GM21515 (cell line): Measurements from ENCODE around the gene DAPK3.
"Not testable (repeated sequence)": the region's sequence is repeated elsewhere in the genome, so short reads cannot be mapped to it uniquely, and the experiment has no call there.

Experiments
- ATAC-seq: cut with Tn5 transposase; IDR thresholded peaks from one replicate; pipeline ENCODE4 v1.9.1; 2021; ENCODE audit not compliant: unreplicated experiment

The DAPK3 gene

DNA sequence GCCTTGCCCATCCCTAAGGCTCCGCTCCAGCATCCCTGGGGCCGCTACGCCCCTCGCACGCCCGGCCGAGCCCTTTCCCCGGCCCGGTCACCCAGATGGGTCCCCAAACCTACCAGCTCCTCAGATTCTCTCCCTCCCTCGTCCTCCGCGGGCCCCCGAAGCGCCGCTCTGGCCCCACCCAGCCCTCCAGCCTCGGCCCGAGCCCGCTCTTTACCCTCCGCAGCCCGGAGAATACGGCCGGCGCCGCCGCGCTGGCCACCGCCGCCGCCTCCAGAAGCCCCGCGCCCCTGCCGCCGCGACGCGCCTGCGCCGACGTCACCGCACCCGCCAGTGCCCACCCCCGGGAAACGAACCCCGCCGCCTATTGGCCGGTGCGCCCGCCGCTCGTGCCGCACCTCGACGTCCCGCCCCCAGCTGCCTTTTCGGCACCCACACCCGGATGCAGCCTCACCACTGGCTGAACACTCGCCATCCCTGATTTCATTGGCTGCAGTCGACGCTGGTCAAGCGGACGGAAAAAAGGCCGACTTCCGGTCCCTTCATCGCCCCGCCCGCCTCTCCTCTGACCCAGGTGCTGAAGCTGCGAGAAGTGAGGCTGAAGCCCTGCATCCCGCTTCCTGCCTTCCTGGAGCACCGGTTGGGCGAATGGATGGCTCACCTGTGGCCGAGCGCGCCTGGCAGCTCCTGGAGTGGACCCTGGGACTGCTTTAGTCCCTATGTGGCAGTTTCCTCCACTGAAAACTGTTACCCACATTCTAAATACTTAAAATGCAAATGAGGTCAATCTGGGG is at the start of gene DAPK3:
Gene DAPK3 (minus strand): TSS at position 292 of the 791 bp plus-strand sequence. CDS start 1,364 bp downstream, outside the sequence.
- ATAC-seq, result peak; percentile 85

GRCh38 chr19:4019578-4019977 is 48.7 kb upstream of the DAPK3 start:
- ATAC-seq, result no peak

DNA sequence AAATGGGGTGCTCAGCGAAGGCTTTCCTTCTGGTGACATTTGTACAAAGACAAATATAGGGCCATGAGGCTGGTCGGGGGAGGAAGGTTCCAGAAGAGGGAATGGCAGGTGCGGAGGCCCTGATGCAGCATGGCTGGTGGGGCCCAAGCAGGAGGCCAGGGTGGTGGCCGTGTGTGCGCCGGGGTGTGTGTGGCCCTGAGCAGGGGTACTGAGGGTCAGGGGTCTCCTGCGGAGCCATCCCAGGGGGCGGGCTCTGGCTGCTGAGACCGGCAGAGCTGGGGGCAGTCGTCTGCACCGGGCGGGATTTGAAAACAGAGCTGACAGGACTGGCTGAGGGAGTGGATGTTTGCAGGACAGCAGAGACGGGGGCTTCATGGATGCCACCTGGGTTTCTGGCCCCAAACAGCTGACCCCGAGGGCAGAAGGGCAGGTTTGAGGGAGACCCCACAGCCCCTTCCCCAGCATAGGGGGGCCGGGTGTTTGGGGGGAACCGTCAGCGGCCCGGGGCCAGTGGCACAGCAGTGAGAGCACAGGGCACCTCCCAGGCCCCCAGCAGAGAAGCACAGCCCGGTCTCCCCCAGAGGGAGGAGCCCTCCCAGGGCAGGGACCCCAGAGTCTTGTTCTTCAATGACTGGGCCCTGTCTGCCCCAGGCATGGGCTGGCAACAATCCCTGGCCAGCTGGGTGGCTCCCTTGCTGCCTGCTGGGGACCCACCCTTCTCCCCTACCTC is 48.0 kb upstream of the DAPK3 start:
- ATAC-seq, result no peak

GRCh38 chr19:4018140-4018613 is 47.3 kb upstream of the DAPK3 start:
- no peak for ATAC-seq

GRCh38 chr19:4016903-4017638 is 46.2 kb upstream of the DAPK3 start:
- ATAC-seq, result no peak

DNA sequence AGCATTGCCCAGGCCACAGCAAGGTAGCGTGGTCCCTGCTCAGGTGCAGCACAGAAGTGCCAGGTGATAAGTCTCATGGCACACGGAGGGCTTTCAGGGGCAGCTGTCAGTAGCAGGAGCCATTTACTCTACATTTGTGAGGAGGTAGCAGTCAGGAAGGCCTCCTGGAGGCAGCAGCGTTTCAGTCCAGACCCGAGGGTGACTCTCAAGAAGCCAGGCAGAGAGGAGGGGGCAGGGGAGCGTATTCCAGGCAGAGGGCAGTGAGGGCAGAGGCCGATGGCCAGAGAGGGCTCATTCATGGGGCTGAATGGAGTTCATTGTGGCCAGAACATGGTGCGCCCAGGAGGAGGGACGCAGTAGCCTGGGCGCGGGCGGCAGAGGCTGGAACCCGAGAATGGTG is 45.6 kb upstream of the DAPK3 start:
- no peak for ATAC-seq

DNA sequence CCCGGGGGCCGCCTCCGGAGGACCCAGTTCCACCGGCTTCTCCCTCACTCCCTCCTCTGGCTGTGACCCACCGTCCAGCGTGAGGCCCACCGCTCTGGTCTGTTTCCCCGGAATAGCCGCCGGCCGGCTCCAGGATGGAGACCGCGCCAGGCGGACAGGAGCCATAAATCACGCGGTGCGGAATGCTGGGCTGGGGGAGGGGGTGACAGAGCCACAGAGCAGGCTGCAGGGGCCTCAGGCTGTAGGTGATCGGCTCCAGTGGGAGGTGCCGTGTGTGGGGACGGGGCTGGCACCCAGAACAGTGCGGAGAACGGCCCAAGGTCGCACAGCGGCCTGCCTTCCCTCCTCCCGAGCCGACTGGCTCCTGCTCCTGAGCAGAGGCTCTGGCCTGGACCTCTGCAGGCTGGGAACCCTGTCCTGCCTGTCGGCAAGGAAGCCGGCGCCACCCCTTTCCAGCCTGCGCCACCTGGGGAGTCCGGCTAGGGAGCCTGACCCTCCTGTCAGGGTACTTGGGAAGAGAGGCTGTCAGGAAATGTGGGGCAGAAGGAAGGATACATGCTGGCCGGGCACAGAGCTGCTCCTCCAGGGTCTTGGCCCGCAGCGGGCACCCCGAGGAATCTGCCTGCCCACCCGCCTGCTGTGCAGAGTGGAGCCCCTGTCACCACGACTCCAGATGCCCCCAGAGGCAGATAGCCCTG is 45.0 kb upstream of the DAPK3 start:
- ATAC-seq, result no peak

DNA sequence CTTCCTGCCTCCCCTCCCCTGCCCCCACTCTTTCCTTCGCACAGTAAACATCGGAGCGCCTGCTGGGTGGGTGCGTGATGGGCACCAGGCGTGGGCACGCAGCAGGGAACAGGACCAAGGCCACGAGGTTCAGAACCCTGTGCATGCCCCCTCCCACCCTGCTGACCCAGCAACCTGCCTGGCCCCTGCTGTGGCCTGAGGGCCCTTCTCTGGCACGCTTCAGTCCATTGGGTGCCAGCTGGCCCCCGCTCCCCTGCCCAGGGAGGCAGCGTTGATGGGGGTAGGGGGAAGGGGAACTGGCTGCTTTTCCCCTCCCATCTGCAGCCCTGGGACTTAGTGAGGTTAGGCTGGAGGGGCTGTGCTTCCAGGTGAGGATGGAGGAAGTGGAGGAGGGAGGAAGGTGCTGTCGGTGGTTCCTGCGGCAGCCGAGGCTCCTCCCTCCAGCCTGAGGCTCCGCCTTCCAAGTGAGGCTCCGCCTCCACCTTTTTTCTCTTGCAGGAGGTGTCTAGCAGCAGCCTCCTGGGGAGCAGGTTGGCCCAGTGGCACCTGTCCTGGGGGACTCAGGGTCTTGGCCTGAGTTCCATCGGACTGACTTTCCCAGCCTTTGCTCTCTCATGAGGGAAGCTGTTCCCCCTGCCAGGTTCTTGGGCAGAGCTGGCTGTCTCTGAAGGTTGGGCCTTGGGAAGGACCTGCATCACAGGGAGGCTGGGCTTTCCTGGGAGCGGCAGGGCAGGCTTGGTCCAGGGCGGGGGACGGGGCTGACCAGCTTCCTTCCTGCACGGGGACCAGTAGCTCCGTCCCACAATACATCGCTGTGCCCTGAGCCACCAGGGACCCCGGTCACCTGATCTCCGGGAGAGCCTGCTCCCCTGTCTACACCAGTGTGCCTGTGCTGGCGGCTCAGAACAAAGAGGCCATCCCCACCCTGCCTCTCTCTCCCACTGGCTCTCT is 43.9 kb upstream of the DAPK3 start:
- no peak for ATAC-seq

- no peak for ATAC-seq
These were observed 43.1 kb upstream of the DAPK3 start for GRCh38 chr19:4013886-4014540.

DNA sequence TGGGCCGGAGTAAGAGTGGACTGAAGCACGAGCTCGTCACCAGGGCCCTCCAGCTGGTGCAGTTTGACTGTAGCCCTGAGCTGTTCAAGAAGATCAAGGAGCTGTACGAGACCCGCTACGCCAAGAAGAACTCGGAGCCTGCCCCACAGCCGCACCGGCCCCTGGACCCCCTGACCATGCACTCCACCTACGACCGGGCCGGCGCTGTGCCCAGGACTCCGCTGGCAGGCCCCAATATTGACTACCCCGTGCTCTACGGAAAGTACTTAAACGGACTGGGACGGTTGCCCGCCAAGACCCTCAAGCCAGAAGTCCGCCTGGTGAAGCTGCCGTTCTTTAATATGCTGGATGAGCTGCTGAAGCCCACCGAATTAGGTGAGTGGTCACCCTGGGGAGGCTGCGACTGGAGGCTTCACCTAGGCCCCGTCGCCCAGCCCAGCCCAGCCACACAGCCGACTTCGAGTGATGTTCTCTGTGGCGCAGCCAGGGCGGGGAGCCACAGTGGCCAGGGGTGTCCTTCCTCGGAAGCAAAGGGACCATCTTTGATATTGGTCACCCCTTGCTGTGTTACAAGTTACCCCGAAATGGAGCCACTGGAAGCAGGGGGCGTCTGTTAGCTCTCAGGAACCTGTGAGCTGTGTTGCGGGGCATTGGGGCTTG is 42.2 kb upstream of the DAPK3 start:
- ATAC-seq, result no peak

- ATAC-seq, result no peak
These were observed 41.4 kb upstream of the DAPK3 start for GRCh38 chr19:4012092-4012974.

DNA sequence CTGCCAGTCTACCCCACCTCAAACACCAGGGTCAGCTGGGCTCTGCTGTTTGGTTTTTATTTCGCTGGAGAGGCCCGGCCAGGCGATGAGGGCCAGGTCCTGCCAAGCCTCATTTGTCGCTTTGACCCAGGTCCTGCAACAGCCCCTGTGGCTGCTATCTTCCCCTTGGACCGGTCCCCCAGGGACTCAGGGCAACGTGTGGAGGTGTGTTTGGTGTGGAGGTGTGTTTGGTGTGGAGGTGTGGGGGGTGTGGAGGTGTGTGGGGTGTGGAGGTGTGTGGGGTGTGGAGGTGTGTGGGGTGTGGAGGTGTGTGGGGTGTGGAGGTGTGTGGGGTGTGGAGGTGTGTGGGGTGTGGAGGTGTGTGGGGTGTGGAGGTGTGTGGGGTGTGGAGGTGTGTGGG is 40.5 kb upstream of the DAPK3 start:
- not testable (repeated sequence) for ATAC-seq

DNA sequence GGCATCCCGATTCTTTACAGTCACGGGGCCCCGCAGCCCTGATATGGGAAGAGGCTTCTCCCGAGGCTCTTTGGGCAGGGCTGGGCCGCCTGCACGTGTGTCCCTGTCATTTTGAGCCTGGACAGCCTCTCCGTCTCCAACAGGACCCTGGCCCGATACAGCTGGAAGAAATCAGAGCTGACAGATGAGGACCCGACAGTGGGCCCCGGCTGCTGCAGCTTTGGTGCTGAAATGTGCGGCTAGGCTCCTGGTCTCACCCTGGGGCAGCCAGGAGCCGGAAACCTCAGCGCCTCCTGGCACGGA is 39.9 kb upstream of the DAPK3 start:
- no peak for ATAC-seq

GRCh38 chr19:4009990-4010807 is 39.3 kb upstream of the DAPK3 start:
- ATAC-seq, result no peak

GRCh38 chr19:4007836-4008539 is 37.1 kb upstream of the DAPK3 start:
- no peak for ATAC-seq

- ATAC-seq, result peak; percentile 80
These were observed 36.3 kb upstream of the DAPK3 start, which contains the start of gene PIAS4 for GRCh38 chr19:4007021-4007835. TSS of gene PIAS4 (plus strand) at chr19:4007736. CDS start at chr19:4007761, 25 bp downstream.
